Activated T-cell treated with anti-CD3 and anti-CD28 coated beads for 48 hours (primary cell): ENCODE results near the gene FBXO36.
"Not testable (repeated sequence)": the region's sequence is repeated elsewhere in the genome, so short reads cannot be mapped to it uniquely, and the experiment has no call there.

Experiments
- DNase-seq: peaks from one replicate; pipeline ENCODE4 v3.0.0-alpha.2; 2020; ENCODE audit warnings: low read depth

Gene FBXO36

GRCh38 chr2:229922449-229923386, at the start of gene FBXO36:
Gene FBXO36, plus strand, starts transcription at chr2:229922503. Its CDS starts 11 bp downstream, at chr2:229922514.
- peak; percentile 82 for DNase-seq

GRCh38 chr2:229873123-229873581, 49.2 kb upstream of the FBXO36 start:
- no peak for DNase-seq

- DNase-seq, result no peak
Measured at GRCh38 chr2:229874647-229875046, 47.7 kb upstream of the FBXO36 start.

- no peak for DNase-seq
Measured at GRCh38 chr2:229875549-229875948, 46.8 kb upstream of the FBXO36 start.

- no peak for DNase-seq
Measured at GRCh38 chr2:229879191-229879950, 42.9 kb upstream of the FBXO36 start.

GRCh38 chr2:229880892-229881586, 41.3 kb upstream of the FBXO36 start:
- no peak for DNase-seq

GRCh38 chr2:229882583-229882982, 39.7 kb upstream of the FBXO36 start:
- DNase-seq, result no peak

GRCh38 chr2:229884775-229885699, 37.3 kb upstream of the FBXO36 start:
- no peak for DNase-seq

- DNase-seq, result no peak
Measured at GRCh38 chr2:229887441-229887840, 34.9 kb upstream of the FBXO36 start.

- no peak for DNase-seq
Measured at GRCh38 chr2:229888031-229888430, 34.3 kb upstream of the FBXO36 start.

- no peak for DNase-seq
Measured at GRCh38 chr2:229889023-229889422, 33.3 kb upstream of the FBXO36 start.

- DNase-seq, result no peak
Measured at GRCh38 chr2:229896857-229897256, 25.4 kb upstream of the FBXO36 start.

GRCh38 chr2:229899604-229900003, 22.7 kb upstream of the FBXO36 start:
- no peak for DNase-seq

GRCh38 chr2:229900012-229900411, 22.3 kb upstream of the FBXO36 start:
- no peak for DNase-seq

GRCh38 chr2:229900514-229900913, 21.8 kb upstream of the FBXO36 start:
- not testable (repeated sequence) for DNase-seq

GRCh38 chr2:229901819-229902218, 20.5 kb upstream of the FBXO36 start:
- no peak for DNase-seq

GRCh38 chr2:229903037-229903436, 19.3 kb upstream of the FBXO36 start:
- no peak for DNase-seq

GRCh38 chr2:229905601-229906000, 16.7 kb upstream of the FBXO36 start:
- DNase-seq, result no peak

- DNase-seq, result no peak
Measured at GRCh38 chr2:229909090-229909489, 13.2 kb upstream of the FBXO36 start.

GRCh38 chr2:229910147-229910831, 12.0 kb upstream of the FBXO36 start:
- no peak for DNase-seq
